Globus pallidus (tissue), 1 donor: ENCODE data around the gene GPR6.
A peak's percentile ranks its signal among the peaks of the same experiment; 100 is the strongest.

Experiments
- DNase-seq: peaks from one replicate; pipeline ENCODE4 v3.0.0-alpha.2; 2015; ENCODE audit warnings: low spot score

The GPR6 gene, protein sequence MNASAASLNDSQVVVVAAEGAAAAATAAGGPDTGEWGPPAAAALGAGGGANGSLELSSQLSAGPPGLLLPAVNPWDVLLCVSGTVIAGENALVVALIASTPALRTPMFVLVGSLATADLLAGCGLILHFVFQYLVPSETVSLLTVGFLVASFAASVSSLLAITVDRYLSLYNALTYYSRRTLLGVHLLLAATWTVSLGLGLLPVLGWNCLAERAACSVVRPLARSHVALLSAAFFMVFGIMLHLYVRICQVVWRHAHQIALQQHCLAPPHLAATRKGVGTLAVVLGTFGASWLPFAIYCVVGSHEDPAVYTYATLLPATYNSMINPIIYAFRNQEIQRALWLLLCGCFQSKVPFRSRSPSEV

DNA sequence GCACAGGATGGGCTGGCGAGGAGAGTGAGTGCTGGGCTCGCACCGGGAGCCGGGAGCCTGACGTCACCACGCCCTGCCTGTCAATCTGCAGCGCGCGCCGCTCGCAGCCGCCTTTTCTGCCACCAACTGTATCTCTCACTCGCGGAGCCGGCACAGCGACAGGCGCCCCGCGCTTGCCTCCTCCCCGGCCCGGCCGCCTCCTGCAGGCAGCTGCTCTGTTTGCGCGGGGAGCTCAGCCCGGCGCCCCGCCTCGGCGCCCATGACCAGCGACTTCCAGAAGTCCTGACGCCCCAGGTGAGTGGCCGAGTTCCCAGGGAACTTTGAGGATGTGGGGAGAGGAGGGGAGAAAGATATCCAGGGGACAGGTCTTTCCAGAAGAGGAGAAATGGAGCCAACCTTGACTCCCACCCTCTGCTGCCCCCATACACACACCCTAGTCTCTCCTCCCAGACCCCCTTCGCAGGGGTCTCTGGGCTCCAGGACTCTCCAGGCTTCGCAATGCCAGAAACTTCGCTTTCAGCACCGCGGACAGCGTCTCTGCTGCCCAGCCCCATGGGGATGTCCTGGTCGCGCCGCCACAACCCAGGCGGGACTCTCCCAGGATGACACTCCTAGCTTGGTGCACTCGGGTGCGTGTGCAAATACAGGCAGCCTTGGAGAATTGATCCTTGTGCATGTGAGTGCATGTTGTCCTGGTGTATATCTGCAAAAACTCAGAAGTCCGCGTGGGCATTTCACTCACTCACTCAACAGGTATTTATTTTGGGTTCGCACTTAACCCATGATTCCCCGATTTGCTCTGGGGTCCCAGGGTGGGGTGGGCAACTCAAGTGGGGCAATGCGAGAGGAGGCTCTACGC is at the start of gene GPR6:
Gene GPR6 (plus strand): TSS at position 138 of the 859 bp plus-strand sequence. CDS start 802 bp downstream, outside the sequence.
- peak; percentile 1 for DNase-seq

DNA sequence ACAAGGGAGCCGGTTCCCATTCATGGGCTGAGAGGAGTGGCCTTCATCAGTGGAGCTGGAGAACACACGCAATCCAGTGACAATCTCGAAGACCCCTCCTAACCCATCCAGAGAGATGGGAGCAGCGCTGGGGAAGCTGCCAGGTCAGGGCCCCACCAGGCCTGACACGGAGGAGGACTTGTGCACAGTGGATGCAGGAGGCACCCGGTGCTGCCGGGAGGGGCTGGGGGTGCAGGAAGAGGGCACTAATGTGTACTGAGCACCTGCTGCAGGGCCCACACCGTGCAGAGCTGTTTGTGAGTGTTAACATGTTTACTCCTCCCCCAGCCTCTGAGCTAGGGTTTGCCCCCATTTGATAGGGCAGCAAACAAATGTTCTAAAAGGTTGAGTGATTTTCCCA is 43.8 kb upstream of the GPR6 start:
- DNase-seq = no peak

DNA sequence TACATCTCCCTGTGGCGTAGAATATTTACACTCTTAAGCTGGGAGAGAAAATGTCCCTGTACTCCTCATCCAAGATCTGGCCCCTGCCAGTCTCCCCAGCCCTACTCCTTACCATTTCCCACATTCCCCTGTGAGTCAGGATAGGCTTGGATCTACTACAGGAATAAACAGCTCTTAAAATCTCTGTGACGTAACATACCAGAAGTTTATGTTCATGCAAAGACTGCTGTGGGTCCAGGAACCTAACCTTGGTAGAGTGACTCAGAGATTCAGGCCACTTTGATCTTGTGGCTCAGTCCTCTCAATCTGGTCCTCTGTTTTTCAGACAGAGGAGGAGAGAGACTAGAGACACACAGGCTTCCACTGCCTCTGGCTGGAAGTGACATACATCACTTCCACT is 38.5 kb upstream of the GPR6 start:
- DNase-seq = no peak

DNA sequence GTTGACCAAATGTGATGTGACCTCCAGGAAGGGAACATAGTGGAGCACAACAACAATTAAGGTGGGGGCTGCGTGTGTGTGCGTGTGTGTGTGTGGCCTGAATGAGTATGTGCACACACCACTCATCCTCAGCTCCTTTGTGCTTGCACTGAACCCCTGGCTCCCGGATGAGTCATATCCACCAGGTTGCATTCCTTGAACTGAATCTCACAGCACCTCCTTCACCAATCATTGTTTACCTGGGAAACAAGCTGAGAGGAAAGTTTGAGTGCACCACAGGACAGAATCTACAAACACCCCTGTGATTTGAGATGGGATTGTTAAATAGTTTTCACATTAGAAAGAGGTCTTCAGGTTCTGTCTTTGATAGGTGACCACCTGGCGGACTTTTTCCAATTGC is 33.7 kb upstream of the GPR6 start:
- no peak for DNase-seq

DNA sequence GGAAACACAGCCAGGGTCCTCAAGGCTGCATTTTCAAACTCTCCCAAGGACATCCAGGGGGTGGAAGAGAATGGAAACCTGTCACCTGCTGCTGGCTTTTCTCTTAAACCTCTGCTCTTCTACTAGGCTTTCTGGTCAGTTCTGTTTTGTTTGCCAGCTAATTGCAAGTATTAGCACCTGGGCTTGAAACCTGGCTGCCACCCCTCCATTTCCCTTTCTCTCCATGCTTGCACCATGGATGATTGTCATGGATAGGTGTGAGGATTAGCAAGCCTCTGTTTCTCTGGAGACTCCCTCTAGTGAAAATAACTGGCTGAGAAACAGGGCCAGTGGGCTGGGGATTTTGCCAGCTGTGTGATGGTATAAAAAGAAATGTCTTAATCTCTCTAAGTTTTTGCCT is 33.0 kb upstream of the GPR6 start:
- no peak for DNase-seq

DNA sequence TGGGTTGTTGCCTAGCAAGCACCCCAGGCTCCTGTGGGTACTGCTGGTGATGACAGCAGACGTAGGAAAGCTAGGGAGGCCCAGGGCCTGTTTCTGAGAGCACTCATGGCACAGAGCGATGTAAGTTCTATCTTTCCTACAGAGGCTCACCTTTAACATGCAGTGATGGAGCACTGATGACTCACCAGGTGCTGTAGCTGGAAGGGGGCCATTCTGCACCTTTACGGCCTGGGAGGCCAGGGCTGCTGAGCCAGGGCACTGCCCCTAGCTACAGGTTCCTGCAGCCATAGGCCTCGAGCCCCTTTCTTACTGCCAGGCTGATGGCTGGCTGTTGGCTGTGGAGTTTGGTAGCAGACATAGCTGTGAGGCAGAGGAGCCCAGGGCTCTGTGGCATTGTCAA is 31.1 kb upstream of the GPR6 start:
- DNase-seq = no peak

DNA sequence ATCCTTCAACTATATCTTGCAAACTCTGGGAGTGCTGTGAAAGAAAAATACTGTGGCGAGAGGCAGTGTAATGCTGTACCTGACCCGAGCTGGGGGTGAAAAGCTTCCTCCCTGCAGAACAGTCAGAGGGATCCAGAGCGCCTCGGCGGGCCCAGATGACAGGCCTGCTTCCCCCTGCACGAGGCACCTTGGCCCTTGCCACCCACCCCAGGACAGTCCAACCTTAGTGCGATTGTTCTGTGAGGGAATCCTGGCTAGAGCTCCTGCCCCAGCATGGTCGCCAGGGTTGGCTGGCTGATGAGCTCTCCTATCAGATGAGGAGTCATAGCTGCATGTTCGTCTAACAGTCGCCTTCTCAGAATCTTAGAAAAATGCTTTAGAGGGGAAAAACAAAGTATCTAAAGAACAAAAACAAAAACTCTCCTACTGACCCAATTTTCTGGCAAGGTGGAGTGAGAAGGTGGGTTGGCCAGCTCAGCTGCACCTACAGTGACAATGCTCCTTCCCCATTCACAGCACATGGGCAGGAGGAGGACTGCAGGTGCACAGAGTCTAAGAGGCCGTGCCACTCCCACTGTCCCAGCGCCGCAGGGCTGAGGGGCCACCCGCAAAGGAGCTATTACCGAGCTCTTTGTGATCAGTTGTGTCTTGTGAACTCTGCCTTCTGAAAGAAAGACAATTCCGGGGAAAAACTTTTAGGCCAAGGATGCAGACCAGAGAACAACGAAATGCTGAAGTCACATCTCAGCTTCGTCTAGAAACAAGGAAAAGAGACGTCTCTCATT is 28.6 kb upstream of the GPR6 start:
- DNase-seq = no peak

DNA sequence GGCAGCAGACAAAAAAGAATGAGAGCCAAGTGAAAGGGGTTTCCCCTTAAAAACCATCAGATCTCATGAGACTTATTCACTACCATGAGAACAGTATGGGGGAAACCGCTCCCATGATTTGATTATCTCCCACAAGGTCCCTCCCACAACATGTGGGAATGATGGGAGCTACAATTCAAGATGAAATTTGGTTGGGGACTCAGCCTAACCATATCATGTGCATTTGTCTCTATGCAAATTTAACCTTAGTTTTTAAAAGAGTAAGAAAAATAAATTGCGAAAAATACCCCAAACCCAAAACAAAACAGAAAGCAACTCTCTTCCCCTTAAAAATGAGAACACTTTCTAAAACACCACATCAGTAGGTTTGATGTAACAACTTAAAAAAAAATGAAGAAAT is 22.6 kb upstream of the GPR6 start:
- DNase-seq = no peak

DNA sequence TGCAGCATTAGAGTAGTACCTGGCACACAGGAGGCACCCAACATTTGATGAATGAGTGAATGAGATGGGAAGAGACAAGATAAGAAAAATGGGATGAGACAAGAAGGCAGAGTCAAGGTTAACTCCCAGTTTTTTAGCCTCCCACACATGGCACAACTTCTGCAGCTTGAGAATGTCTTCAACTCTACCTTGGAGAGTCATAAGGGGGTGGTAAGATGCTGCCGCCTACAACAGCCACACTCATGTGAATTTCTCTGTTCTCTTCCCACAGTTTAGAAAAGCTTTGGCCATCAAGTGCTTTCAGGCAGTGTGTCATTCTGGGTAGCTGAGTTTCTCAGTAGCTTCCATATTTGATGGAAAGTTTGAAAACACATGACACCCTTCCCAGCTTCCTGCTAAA is 19.5 kb upstream of the GPR6 start:
- DNase-seq = no peak

DNA sequence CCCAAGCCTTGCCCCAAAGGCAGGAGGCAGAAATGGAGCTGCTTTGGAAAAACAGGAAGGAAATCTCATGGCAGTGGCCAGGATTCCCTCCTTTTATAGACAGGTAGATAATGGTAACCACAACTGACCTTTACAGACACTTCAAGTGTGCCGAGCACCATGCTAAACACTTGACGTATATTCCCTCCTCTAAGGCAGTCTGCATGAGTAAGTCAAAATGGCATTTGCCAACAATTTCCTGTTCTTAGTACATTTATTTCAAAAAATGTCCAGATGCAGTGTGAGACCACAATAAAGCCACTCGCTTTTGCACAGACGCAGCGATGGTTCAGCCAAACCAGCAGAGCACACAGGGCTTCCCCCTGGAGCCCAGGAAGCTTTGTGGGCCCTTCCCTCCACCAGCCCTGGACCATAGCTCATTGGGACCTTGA is 16.5 kb upstream of the GPR6 start:
- no peak for DNase-seq

DNA sequence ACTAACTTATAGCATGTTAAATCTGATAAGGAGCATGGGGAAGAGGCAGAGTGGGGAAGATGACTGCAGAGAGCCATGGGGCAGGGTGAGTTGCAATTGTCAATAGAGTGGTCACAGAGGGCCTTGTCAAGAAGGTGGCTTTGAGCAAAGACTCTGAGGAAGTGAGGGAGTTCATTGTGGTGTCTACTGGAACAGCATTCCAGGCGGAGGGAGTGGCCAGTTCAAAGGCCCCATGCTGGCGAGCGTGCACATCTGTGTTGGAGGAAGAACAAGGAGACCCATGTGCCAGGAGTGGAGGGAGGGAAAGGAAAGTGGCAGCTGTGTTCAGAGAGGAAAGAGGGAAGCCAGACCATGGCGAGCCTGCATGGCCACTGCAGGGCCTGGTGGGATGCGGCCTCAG is 15.8 kb upstream of the GPR6 start:
- DNase-seq = no peak

DNA sequence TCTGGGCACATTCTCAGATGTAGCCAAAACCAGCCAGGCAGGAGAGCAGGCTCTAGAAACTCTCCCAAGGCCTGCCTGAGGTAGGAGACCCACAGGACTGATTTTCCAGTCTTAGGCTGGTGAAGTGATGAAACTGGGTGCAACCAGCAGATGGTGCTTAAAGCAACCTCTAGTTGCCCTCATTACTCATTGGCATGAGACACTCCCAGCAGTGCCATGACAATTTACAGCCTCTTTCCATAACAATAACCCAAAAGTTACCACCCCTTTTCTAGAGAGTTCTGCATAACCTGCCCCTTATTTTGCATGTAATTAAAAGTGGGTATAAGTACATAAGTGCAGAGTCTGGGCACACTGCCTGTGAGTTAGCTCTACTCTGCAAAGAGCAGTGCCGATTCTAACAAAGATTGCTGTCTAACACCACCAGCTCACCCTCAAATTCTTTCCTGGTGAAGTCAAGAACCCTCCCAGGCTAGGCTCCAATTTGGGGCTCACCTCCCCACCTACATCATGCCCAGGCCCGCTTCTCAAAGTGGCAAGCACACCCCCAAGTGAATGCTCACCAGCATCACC is 14.4 kb upstream of the GPR6 start:
- DNase-seq = no peak

DNA sequence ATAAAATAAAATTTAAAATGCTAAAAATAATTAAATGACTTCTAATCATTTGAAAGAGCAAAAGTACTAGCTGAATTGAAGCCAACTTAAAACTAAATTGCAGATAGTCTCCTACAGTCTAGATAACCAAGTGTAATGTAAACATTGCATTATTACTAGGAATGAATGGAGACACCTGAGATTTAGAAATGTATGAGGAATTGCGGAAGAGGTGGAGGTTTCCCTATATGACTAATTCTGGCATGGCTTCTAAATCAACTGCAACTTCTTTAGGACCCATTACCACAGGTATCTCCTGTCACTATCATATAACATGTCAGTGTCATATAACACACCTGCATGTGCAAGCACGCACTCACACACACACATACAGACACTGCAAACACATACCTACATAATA is 13.2 kb upstream of the GPR6 start:
- DNase-seq = no peak

DNA sequence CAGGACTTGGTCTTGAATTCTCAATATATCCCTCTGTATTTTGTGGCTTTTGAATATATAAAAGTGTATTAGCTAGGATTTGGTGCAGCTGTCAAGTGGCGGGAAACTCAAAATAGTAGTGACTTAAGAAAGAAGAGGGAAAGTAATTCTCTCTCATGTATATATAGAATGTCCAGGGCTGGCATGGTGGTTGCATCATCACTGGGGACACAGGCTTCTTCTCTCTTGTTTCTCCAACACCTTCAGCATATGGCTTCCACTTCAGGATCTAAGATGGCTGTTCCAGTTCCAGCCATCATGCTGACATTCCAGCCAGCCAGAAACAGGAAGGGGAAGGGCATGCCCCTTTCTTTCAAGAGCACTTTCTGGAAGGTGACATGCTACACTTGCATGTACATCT is 11.8 kb upstream of the GPR6 start:
- DNase-seq = no peak

DNA sequence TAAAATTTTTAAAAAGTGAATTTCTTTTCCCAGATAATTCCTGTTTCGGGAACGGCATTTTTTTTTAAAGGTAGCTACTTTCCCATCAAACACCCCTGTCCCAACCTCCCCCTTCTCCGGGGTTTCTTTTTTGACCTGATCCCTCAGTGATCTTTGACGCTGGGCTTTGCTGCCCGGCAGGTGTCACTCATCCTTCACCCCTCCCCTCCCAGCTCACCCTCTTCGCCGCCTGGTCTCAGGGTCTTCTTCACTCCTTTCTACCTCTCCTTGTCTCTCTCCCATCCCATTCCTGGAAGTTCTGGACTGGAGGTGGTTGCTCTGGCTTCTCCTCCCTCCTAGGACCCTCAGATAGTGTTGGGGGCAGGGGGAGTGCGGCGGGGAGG is 329 bp upstream of the GPR6 start:
- no peak for DNase-seq

DNA sequence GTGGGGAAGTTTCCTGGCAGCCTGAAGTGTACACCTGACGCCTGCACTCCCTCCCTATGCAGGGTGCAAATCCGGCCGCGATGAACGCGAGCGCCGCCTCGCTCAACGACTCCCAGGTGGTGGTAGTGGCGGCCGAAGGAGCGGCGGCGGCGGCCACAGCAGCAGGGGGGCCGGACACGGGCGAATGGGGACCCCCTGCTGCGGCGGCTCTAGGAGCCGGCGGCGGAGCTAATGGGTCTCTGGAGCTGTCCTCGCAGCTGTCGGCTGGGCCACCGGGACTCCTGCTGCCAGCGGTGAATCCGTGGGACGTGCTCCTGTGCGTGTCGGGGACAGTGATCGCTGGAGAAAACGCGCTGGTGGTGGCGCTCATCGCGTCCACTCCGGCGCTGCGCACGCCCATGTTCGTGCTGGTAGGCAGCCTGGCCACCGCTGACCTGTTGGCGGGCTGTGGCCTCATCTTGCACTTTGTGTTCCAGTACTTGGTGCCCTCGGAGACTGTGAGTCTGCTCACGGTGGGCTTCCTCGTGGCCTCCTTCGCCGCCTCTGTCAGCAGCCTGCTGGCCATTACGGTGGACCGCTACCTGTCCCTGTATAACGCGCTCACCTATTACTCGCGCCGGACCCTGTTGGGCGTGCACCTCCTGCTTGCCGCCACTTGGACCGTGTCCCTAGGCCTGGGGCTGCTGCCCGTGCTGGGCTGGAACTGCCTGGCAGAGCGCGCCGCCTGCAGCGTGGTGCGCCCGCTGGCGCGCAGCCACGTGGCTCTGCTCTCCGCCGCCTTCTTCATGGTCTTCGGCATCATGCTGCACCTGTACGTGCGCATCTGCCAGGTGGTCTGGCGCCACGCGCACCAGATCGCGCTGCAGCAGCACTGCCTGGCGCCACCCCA is 1.2 kb downstream of the GPR6 start:
- DNase-seq = no peak

DNA sequence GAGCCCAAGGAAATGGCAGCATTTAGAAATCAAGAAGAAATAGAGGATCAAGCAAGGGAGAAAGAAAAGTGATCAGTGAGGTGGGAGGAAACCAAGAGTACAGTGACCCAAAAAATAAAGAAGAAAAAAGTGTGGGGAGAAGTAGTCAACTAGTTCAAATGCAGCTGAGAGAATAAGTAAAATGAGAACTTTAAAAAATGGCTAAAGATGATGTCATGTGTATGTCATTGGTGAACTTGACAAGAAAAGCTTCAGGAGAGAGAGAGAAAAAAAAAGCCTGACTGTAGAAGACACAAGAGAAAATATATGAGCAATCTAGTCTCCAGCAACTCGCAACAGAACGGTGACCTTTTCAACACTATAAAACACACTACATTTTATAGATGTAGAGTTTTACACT is 6.3 kb downstream of the GPR6 start:
- no peak for DNase-seq

DNA sequence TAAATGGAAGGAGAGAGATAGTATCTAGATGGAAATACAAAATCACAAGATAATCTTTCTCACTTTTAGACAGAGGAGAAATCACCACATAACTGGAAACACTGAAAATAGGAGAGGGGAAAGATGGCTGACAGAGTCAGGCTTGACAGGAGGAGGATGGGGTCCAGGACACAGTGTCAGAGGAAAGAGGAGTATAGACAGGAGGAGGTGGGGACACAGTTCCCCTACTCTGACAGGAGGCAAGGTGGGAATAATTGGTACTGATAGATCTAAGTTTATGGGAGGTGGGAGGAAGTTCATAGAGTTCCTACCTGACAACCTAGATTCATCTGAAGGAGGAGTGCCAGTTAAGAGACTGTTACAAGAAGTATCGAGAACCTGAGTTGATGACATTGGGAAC is 9.1 kb downstream of the GPR6 start:
- DNase-seq = no peak

DNA sequence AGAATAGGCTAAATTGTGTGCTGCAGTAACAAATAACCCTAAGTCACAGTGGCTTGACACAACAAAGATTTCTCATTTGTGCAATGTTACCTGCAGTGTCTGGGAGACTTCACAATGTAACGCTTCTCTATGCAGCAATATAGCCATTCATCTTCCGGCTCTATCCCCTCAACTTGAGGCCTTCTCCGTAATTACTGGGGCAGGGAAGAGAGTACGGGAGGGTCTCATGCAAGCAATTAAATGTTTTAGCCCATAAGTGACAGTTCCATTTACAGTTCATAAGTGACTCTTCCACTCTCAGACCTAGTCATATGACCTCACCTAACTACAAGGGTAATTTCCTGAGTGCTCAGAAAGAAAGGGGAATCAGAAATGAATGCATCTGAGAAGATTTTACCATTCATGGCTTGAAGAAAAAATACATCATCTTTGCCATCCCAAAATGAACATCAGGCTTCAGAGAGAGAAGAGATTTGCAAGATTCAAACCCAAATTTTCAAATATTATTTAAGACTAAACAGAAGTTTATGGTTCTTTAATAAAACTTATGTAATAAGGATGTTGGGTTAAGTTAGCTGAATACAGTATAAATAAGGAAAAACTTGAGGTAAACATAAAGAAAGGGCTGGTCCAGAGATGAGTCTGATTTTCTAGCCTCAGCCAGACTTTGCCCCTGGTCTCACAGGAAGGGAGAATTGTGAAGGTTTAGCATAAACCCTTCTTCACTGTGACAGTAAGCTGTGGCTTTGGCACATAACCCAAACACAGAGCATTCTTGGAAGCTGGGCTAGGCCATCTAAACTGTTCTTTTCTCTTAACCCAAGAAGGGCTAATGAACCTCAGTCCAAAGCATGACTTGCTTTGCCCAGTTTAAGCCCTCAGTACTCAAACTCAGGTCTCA is 13.3 kb downstream of the GPR6 start:
- DNase-seq = no peak

DNA sequence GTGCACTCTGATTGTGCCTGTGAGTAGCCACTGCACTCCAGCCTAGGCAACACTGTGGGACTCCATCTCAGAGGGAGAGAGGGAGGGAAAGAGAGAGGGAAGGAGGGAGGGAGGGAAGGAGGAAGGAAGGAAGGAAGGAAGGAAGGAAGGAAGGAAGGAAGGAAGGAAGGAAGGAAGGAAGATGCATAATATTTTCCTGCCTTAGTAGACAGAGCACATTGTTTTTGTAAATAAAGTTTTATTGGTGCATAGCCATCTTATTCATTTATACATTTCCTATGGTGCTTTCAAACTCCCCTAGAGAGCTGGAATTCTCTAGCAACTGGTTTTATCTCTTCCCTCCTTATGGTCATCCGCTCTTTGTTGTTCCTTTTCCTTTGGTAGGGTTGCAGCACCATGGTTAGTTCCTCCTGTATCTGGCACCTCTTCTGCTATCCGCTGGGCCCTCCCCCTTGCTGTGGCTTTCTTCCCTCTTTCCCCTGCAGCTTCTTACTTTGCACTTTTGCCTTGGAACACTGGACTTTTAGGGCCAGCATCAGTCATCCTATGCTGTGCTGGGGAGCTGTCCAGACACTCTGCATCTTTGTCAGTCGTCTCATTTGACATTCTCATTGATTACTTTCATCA is 20.2 kb downstream of the GPR6 start:
- DNase-seq = no peak
